Stomach smooth muscle (tissue), 2 donors: ENCODE data around the gene CDH2.

Source experiments
- H3K27ac ChIP-seq: one replicate; pipeline ENCODE4 v1.7.0; 2013; ENCODE audit warnings: mild to moderate bottlenecking, low read length, inconsistent platforms
- H3K27me3 ChIP-seq, 2 donors: one replicate each; pipeline ENCODE4 v1.7.0; 2013; ENCODE audit warnings: low read length in 2 of 2; ENCODE audit not compliant: insufficient read depth in 2 of 2, control insufficient read depth in 1 of 2
- H3K36me3 ChIP-seq, 2 donors: one replicate each; pipeline ENCODE4 v1.7.0; 2013; ENCODE audit warnings: low read length in 2 of 2; ENCODE audit not compliant: control insufficient read depth in 2 of 2, insufficient read depth in 2 of 2
- H3K4me1 ChIP-seq: one replicate; pipeline ENCODE4 v1.7.0; 2013; ENCODE audit warnings: low read length; ENCODE audit not compliant: control insufficient read depth, insufficient read depth
- H3K4me3 ChIP-seq, 2 donors: one replicate each; pipeline ENCODE4 v1.7.0; 2013; ENCODE audit warnings: low read length in 2 of 2
- H3K9ac ChIP-seq, 2 donors: one replicate each; pipeline ENCODE4 v1.7.0; 2013; ENCODE audit warnings: low read length in 2 of 2, mild to moderate bottlenecking in 1 of 2
- H3K9me3 ChIP-seq, 2 donors: one replicate each; pipeline ENCODE4 v1.7.0; 2013; ENCODE audit warnings: low read length in 2 of 2; ENCODE audit not compliant: control insufficient read depth in 2 of 2
- donor health status: healthy.
- donor health status: Pancreatic carcinoma.

Gene CDH2

GRCh38 chr18:28176948-28177827 is at the start of gene CDH2:
Gene CDH2, minus strand, starts transcription at chr18:28177130. Its CDS starts 108 bp downstream, at chr18:28177022.
- no peak within 1 kb of the TSS for H3K9ac ChIP-seq
- no peaks in the 10 kb centered on the region for H3K36me3 ChIP-seq
- peak within 1 kb of the TSS; percentile 49 to 69 for H3K4me3 ChIP-seq
- no peak within 1 kb of the TSS for H3K27ac ChIP-seq
- H3K9me3 ChIP-seq, result no peaks in the 10 kb centered on the region
- peaks cover 18 to 40% of the 10 kb centered on the region in 2 donors for H3K27me3 ChIP-seq
- peaks cover 17% of the 10 kb centered on the region for H3K4me1 ChIP-seq

- no peak overlapping the region for H3K27ac ChIP-seq
- H3K27me3 ChIP-seq, result no peaks in the 10 kb centered on the region
- no peaks in the 10 kb centered on the region for H3K36me3 ChIP-seq
- H3K4me1 ChIP-seq, result no peaks in the 10 kb centered on the region
- H3K9ac ChIP-seq, result no peak overlapping the region
- H3K9me3 ChIP-seq, result no peaks in the 10 kb centered on the region
- H3K4me3 ChIP-seq, result no peak overlapping the region
These were observed 35.1 kb upstream of the CDH2 start for GRCh38 chr18:28212060-28212459.

GRCh38 chr18:28208712-28209265 is 31.9 kb upstream of the CDH2 start:
- Histone ChIP-seq H3K9me3 (no peaks in the 10 kb centered on the region), H3K27ac (no peak overlapping the region), H3K27me3 (no peaks in the 10 kb centered on the region), H3K9ac (no peak overlapping the region), H3K4me1 (no peaks in the 10 kb centered on the region), H3K4me3 (no peak overlapping the region), H3K36me3 (no peaks in the 10 kb centered on the region)

GRCh38 chr18:28208268-28208667 is 31.3 kb upstream of the CDH2 start:
- Histone ChIP-seq H3K36me3 (no peaks in the 10 kb centered on the region), H3K27me3 (no peaks in the 10 kb centered on the region), H3K27ac (no peak overlapping the region), H3K4me1 (no peaks in the 10 kb centered on the region), H3K4me3 (no peak overlapping the region), H3K9ac (no peak overlapping the region), H3K9me3 (no peaks in the 10 kb centered on the region)

- Histone ChIP-seq H3K9me3 (no peaks in the 10 kb centered on the region), H3K27ac (no peak overlapping the region), H3K27me3 (no peaks in the 10 kb centered on the region), H3K9ac (no peak overlapping the region), H3K36me3 (no peaks in the 10 kb centered on the region), H3K4me3 (no peak overlapping the region), H3K4me1 (no peaks in the 10 kb centered on the region)
These were observed 27.2 kb upstream of the CDH2 start for GRCh38 chr18:28204154-28204553.

- Histone ChIP-seq H3K9me3 (no peaks in the 10 kb centered on the region), H3K4me3 (no peak overlapping the region), H3K4me1 (no peaks in the 10 kb centered on the region), H3K9ac (no peak overlapping the region), H3K27me3 (no peaks in the 10 kb centered on the region), H3K36me3 (no peaks in the 10 kb centered on the region), H3K27ac (no peak overlapping the region)
These were observed 24.1 kb upstream of the CDH2 start for GRCh38 chr18:28201056-28201455.

GRCh38 chr18:28198620-28199019 is 21.7 kb upstream of the CDH2 start:
- no peaks in the 10 kb centered on the region for H3K27me3 ChIP-seq
- H3K4me1 ChIP-seq, result no peaks in the 10 kb centered on the region
- no peaks in the 10 kb centered on the region for H3K9me3 ChIP-seq
- no peak overlapping the region for H3K4me3 ChIP-seq
- H3K9ac ChIP-seq, result no peak overlapping the region
- no peak overlapping the region for H3K27ac ChIP-seq
- no peaks in the 10 kb centered on the region for H3K36me3 ChIP-seq

GRCh38 chr18:28193177-28193778 is 16.3 kb upstream of the CDH2 start:
- no peaks in the 10 kb centered on the region for H3K9me3 ChIP-seq
- no peak overlapping the region for H3K27ac ChIP-seq
- no peaks in the 10 kb centered on the region for H3K36me3 ChIP-seq
- H3K9ac ChIP-seq, result no peak overlapping the region
- no peaks in the 10 kb centered on the region for H3K27me3 ChIP-seq
- no peak overlapping the region for H3K4me3 ChIP-seq
- no peaks in the 10 kb centered on the region for H3K4me1 ChIP-seq

- Histone ChIP-seq H3K27me3 (no peaks in the 10 kb centered on the region), H3K4me3 (no peak overlapping the region), H3K36me3 (no peaks in the 10 kb centered on the region), H3K9me3 (no peaks in the 10 kb centered on the region), H3K4me1 (no peaks in the 10 kb centered on the region), H3K27ac (no peak overlapping the region), H3K9ac (no peak overlapping the region)
These were observed 12.7 kb upstream of the CDH2 start for GRCh38 chr18:28189400-28190239.

GRCh38 chr18:28185121-28185520 is 8.2 kb upstream of the CDH2 start:
- H3K4me3 ChIP-seq, result no peak overlapping the region
- no peak overlapping the region for H3K9ac ChIP-seq
- no peaks in the 10 kb centered on the region for H3K4me1 ChIP-seq
- no peak overlapping the region for H3K27ac ChIP-seq
- H3K9me3 ChIP-seq, result no peaks in the 10 kb centered on the region
- H3K36me3 ChIP-seq, result no peaks in the 10 kb centered on the region
- peaks cover 0 to 2% of the 10 kb centered on the region in 2 donors for H3K27me3 ChIP-seq
